Spleen (tissue), 11 donors: ENCODE measurements around the gene IRF2BP2. TPM values are rescaled to one million over a fixed set of nuclear protein-coding genes. Genes with fewer than 3 reads are reported as not detected.

Source experiments
- DNase-seq: peaks from one replicate; pipeline ENCODE4 v3.0.0-alpha.2; 2020
- H3K27ac ChIP-seq, 8 donors: fragments of 200-600 bp; sonication (generic) in 7 of 8; 1 replicate in 4 of 8; 2 replicates in 4 of 8; pipeline versions ENCODE4 v1.5.0 to v1.8.0; 2016 to 2021; ENCODE audit warnings: inconsistent platforms in 4 of 8, mild to moderate bottlenecking in 4 of 8, moderate library complexity in 1 of 8
- H3K27me3 ChIP-seq, 7 donors: fragments of 200-600 bp; sonication (generic) in 6 of 7; replicated peaks in 1 of 7; 1 replicate in 4 of 7; 2 replicates in 3 of 7; pipeline versions ENCODE4 v1.5.0 to v1.8.0; 2016 to 2021; ENCODE audit warnings: inconsistent platforms in 3 of 7, mild to moderate bottlenecking in 1 of 7
- H3K36me3 ChIP-seq, 6 donors: fragments of 200-600 bp; sonication (generic) in 5 of 6; 1 replicate in 4 of 6; 2 replicates in 2 of 6; pipeline versions ENCODE4 v1.5.0 to v1.8.0; 2016 to 2021; ENCODE audit warnings: inconsistent platforms in 2 of 6
- H3K4me1 ChIP-seq, 6 donors: fragments of 200-600 bp; sonication (generic) in 5 of 6; 1 replicate in 3 of 6; 2 replicates in 3 of 6; pipeline versions ENCODE4 v1.5.0 to v1.8.0; 2016 to 2021; ENCODE audit warnings: inconsistent platforms in 3 of 6
- H3K4me3 ChIP-seq, 8 donors: fragments of 200-600 bp; sonication (generic) in 7 of 8; 1 replicate in 4 of 8; 2 replicates in 4 of 8; pipeline versions ENCODE4 v1.5.0 to v1.8.0; 2016 to 2021; ENCODE audit warnings: inconsistent platforms in 4 of 8, mild to moderate bottlenecking in 4 of 8, moderate library complexity in 2 of 8
- H3K9me3 ChIP-seq, 8 donors: fragments of 200-600 bp; sonication (generic) in 7 of 8; 1 replicate in 4 of 8; 2 replicates in 4 of 8; pipeline versions ENCODE4 v1.5.0 to v1.8.0; 2016 to 2021; ENCODE audit warnings: inconsistent platforms in 4 of 8
- POLR2A ChIP-seq, 3 donors: fragments of 450-650 bp; IDR thresholded peaks; one replicate each; pipeline ENCODE4 v1.5.1; 2017; ENCODE audit warnings: antibody characterized with exemption in 3 of 3, mild to moderate bottlenecking in 1 of 3
- POLR2AphosphoS5 ChIP-seq, 3 donors: sonication (generic); formaldehyde crosslinking; IDR thresholded peaks; one replicate each; pipeline ENCODE4 v1.5.1; 2017; ENCODE audit warnings: antibody characterized with exemption in 3 of 3
- whole genome bisulfite sequencing, 5 donors: extraction: QIAGEN DNeasy Blood & Tissue Kit in 3 of 5; methylation state at CpG; one replicate each; pipeline versions ENCODE4 v1.1.5 to v1.1.7; 2013 to 2018; 5-methylcytosine and 5-hydroxymethylcytosine counted together
- intact Hi-C: fragments of 100-400 bp; cut with DNase I; formaldehyde crosslinking; loops from one replicate; pipeline ENCODE4 v1.15.0; 2023; ENCODE audit warnings: low total_unique reads
- polyA plus RNA-seq, 3 donors: library from polyadenylated mRNA; stranded (reverse); fragments of 200-250 nt; gene quantifications; one replicate each; pipeline ENCODE4 v1.2.1, GENCODE V29; 2013
- total RNA-seq, 7 donors: library from RNA; depleted of rRNA in 3 of 7; stranded (reverse); fragments of >200 nt in 3 of 7; fragmentation: NEBNext Ultra II Directional in 4 of 7; extraction: Animal tissue kit (Norgen Biotek cat#: 25700) in 4 of 7; gene quantifications; one replicate each; pipeline versions ENCODE4 v1.1.0 to v1.2.1, GENCODE V29; 2016 to 2021
- TF ChIP-seq, protein P1 (sequence below), 11 experiments: fragments of 200-600 bp in 7 of 11; fragments of 450-650 bp in 4 of 11; sonication (generic) in 4 of 11; IDR thresholded peaks in 8 of 11; conservative IDR thresholded peaks in 3 of 11; 1 replicate in 7 of 11; 2 replicates in 4 of 11; pipeline versions ENCODE4 v1.4.0 to v1.8.0; 2016 to 2021; ENCODE audit warnings: antibody characterized with exemption in 11 of 11, inconsistent platforms in 4 of 11, mild to moderate bottlenecking in 1 of 11
- donor health status: healthy with polysubstance abuse.
- donor health status: DM: no; HTN: no; CAD: no; lungs with moderate emphysema.
- donor health status: DM: no; HTN: no; CAD: no.
- donor health status: Bipolar disorder and iron deficiency.
- donor health status: healthy.
- donor health status: DM: no; HTN: no; CAD: no.
- donor health status: DM: yes; HTN: yes; CAD: no.

IRF2BP2 gene
- total and polyA plus RNA-seq, 10 donors, result 39.1 to 109 (median 60.3) TPM

- 63 to 96% (median 73%) methylated on average over 2 of the region's 2 CpGs for WGBS, 5 donors
- intact Hi-C loops, result no loop called here
- peaks cover 0 to 7% (median 0%) of the 10 kb centered on the region in 8 donors for H3K9me3 ChIP-seq
- H3K27ac ChIP-seq, result peak overlapping the region in 4 of 8 donors; percentile 38 to 68 (median 55)
- no peaks in the 10 kb centered on the region for H3K27me3 ChIP-seq
- DNase-seq, result no peak
- peaks cover 0 to 12% (median 7%) of the 10 kb centered on the region in 6 donors for H3K4me1 ChIP-seq
- no peaks in the 10 kb centered on the region for H3K36me3 ChIP-seq
- no peak overlapping the region for H3K4me3 ChIP-seq
- TF ChIP-seq POLR2AphosphoS5 (IDR thresholded peaks at IDR 0.05) (no peak), POLR2A (IDR thresholded peaks at IDR 0.05) (no peak)
- TF ChIP-seq, protein P1, sequence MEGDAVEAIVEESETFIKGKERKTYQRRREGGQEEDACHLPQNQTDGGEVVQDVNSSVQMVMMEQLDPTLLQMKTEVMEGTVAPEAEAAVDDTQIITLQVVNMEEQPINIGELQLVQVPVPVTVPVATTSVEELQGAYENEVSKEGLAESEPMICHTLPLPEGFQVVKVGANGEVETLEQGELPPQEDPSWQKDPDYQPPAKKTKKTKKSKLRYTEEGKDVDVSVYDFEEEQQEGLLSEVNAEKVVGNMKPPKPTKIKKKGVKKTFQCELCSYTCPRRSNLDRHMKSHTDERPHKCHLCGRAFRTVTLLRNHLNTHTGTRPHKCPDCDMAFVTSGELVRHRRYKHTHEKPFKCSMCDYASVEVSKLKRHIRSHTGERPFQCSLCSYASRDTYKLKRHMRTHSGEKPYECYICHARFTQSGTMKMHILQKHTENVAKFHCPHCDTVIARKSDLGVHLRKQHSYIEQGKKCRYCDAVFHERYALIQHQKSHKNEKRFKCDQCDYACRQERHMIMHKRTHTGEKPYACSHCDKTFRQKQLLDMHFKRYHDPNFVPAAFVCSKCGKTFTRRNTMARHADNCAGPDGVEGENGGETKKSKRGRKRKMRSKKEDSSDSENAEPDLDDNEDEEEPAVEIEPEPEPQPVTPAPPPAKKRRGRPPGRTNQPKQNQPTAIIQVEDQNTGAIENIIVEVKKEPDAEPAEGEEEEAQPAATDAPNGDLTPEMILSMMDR (IDR thresholded peaks at IDR 0.05 in 8 of 11, conservative IDR thresholded peaks at IDR 0.05 in 3 of 11), result no peak
Observed at GRCh38 chr1:234645964-234646363, 36.0 kb upstream of the IRF2BP2 start.

- 31 to 56% (median 45%) methylated on average over 1 of the region's 1 CpG for whole genome bisulfite sequencing, 5 donors
- intact Hi-C loops, result no loop called here
- no peaks in the 10 kb centered on the region for H3K36me3 ChIP-seq
- peak overlapping the region in 4 of 8 donors; percentile 38 to 68 (median 55) for H3K27ac ChIP-seq
- no peak for DNase-seq
- H3K4me1 ChIP-seq, result peaks cover 0 to 12% (median 7%) of the 10 kb centered on the region in 6 donors
- H3K9me3 ChIP-seq, result peaks cover 0 to 7% (median 0%) of the 10 kb centered on the region in 8 donors
- no peak overlapping the region for H3K4me3 ChIP-seq
- TF ChIP-seq POLR2AphosphoS5 (IDR thresholded peaks at IDR 0.05), result no peak
- TF ChIP-seq POLR2A (IDR thresholded peaks at IDR 0.05), result no peak
- TF ChIP-seq, protein P1 (IDR thresholded peaks at IDR 0.05 in 8 of 11, conservative IDR thresholded peaks at IDR 0.05 in 3 of 11), result no peak
- no peaks in the 10 kb centered on the region for H3K27me3 ChIP-seq
Observed at GRCh38 chr1:234645474-234645953, 35.5 kb upstream of the IRF2BP2 start.

DNA sequence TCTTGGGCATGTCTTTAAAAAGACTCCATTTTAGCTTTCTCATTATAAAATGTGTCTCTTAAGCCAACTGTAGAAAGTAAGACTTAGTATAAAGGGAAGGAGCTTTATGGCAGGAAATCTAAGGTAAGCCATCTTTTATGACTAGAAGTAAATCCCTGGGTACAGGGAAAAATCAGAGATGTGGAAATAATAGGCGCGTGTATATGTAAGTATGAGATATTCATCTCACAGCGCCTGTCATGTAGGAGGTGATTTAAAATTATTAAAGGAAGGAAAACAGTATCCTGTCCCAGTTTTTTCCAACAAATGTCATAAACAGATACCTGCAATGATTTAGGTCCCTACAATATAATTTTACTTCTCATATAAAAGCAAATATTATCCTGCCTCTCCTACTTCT lies 35.0 kb upstream of the IRF2BP2 start:
- no peaks in the 10 kb centered on the region for H3K36me3 ChIP-seq
- WGBS, 5 donors, result 53 to 66% (median 63%) methylated on average over 3 of the region's 3 CpGs
- DNase-seq, result no peak
- TF ChIP-seq POLR2AphosphoS5 (IDR thresholded peaks at IDR 0.05), result no peak
- intact Hi-C loops, result no loop called here
- H3K4me3 ChIP-seq, result no peak overlapping the region
- H3K9me3 ChIP-seq, result peaks cover 0 to 7% (median 0%) of the 10 kb centered on the region in 8 donors
- peaks cover 0 to 12% (median 7%) of the 10 kb centered on the region in 6 donors for H3K4me1 ChIP-seq
- peak overlapping the region in 3 of 8 donors; percentile 53 to 68 (median 57) for H3K27ac ChIP-seq
- H3K27me3 ChIP-seq, result no peaks in the 10 kb centered on the region

GRCh38 chr1:234643850-234644134 lies 33.8 kb upstream of the IRF2BP2 start:
- Histone ChIP-seq H3K9me3 (peaks cover 0 to 7% (median 0%) of the 10 kb centered on the region in 8 donors), H3K4me1 (peaks cover 0 to 12% (median 7%) of the 10 kb centered on the region in 6 donors), H3K36me3 (no peaks in the 10 kb centered on the region), H3K27me3 (no peaks in the 10 kb centered on the region), H3K27ac (no peak overlapping the region), H3K4me3 (no peak overlapping the region)
- no peak for TF ChIP-seq POLR2A (IDR thresholded peaks at IDR 0.05)
- TF ChIP-seq, protein P1 (IDR thresholded peaks at IDR 0.05 in 8 of 11, conservative IDR thresholded peaks at IDR 0.05 in 3 of 11), result no peak
- no peak for TF ChIP-seq POLR2AphosphoS5 (IDR thresholded peaks at IDR 0.05)
- intact Hi-C loops, result no loop called here
- DNase-seq, result no peak
